Subcutaneous abdominal adipose tissue (tissue), 5 donors: ENCODE data around the gene TMEM117.
"Not testable (repeated sequence)": the region's sequence is repeated elsewhere in the genome, so short reads cannot be mapped to it uniquely, and the experiment has no call there.

Source experiments
- H3K27ac ChIP-seq: one replicate; pipeline ENCODE4 v1.7.0; 2013; ENCODE audit warnings: low read depth, mild to moderate bottlenecking, inconsistent platforms, low read length, moderate library complexity
- H3K27me3 ChIP-seq, 5 donors: one replicate each; pipeline ENCODE4 v1.7.0; 2013; ENCODE audit warnings: low read length in 5 of 5, inconsistent platforms in 1 of 5; ENCODE audit not compliant: control insufficient read depth in 5 of 5, insufficient read depth in 4 of 5
- H3K36me3 ChIP-seq, 5 donors: one replicate each; pipeline ENCODE4 v1.7.0; 2013; ENCODE audit warnings: low read length in 5 of 5; ENCODE audit not compliant: control insufficient read depth in 5 of 5, insufficient read depth in 5 of 5
- H3K4me1 ChIP-seq, 5 donors: one replicate each; pipeline ENCODE4 v1.7.0; 2013; ENCODE audit warnings: low read length in 5 of 5, mild to moderate bottlenecking in 3 of 5, moderate library complexity in 1 of 5; ENCODE audit not compliant: control insufficient read depth in 5 of 5, insufficient read depth in 5 of 5
- H3K4me3 ChIP-seq, 5 donors: one replicate each; pipeline ENCODE4 v1.7.0; 2013; ENCODE audit warnings: low read length in 5 of 5, low read depth in 1 of 5
- H3K9ac ChIP-seq, 5 donors: one replicate each; pipeline ENCODE4 v1.7.0; 2013; ENCODE audit warnings: low read length in 5 of 5, mild to moderate bottlenecking in 4 of 5, moderate library complexity in 3 of 5
- H3K9me3 ChIP-seq, 5 donors: one replicate each; pipeline ENCODE4 v1.7.0; 2013; ENCODE audit warnings: low read length in 5 of 5; ENCODE audit not compliant: control insufficient read depth in 5 of 5
- donor health status: healthy.
- donor health status: healthy.
- donor health status: healthy.
- donor health status: healthy.
- donor health status: healthy.

The TMEM117 gene

DNA sequence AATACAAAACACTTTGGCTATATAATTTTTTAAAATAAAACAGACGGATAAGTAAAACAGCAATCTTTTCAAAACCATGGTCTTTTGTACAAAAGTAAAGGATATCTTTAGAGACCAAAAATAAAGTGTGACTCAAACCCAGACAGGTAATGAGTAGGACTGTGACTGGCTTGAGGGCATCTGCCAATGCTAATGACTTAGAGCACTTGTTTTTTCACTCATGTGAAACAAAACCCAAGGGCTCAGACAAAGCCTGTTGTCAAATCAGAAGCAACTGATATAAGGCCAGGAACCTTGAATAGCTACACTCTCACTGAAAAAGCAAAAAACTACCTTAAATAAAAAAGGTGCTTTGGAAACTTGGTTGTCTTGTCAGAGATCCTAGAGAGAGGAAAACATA lies 357.4 kb downstream of the TMEM117 start:
- Histone ChIP-seq H3K9ac (no peak overlapping the region), H3K4me1 (no peaks in the 10 kb centered on the region), H3K36me3 (no peaks in the 10 kb centered on the region), H3K9me3 (no peaks in the 10 kb centered on the region), H3K27ac (no peak overlapping the region), H3K27me3 (no peaks in the 10 kb centered on the region), H3K4me3 (no peak overlapping the region)

DNA sequence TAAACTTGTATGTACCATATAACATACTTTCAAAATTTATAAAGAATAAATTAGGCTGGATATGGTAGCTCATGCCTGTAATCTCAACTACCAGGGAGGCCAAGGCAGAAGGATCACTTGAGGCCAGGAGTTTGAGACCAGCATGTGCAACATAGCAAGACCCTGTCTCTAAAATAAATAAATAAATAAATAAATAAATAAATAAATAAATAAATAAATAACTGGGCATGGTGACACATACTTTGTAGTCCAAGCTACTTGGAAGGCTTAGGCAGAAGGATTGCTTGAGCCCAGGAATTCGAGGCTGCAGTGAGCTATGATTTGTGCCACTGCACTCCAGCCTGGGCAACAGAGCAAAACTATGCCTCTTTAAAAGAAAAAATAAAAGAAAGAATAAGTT lies 359.8 kb downstream of the TMEM117 start:
- not testable (repeated sequence) for H3K27me3 ChIP-seq, H3K4me3 ChIP-seq, H3K36me3 ChIP-seq, H3K9me3 ChIP-seq, H3K4me1 ChIP-seq, H3K9ac ChIP-seq, H3K27ac ChIP-seq

DNA sequence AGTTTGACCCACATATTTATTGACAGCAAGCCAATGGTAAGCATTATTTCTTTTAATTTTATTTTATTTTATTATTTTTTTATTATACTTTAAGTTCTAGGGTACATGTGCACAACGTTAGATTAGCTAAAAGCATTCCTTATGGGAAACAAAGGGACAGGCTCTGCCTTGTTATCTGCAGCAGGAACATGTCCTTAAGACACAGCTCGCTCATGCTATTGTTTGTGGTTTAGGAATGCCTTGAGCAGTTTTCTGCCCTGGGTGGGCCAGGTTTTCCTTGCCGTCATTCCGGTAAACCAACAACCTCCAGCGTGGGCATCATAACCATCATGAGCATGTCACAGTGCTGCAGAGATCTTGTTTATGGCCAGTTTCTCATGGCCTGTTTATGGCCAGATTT lies 370.2 kb downstream of the TMEM117 start:
- H3K9me3 ChIP-seq: peaks cover 0 to 4% (median 0%) of the 10 kb centered on the region in 5 donors
- H3K4me1 ChIP-seq: no peaks in the 10 kb centered on the region
- H3K9ac ChIP-seq: no peak overlapping the region
- H3K27me3 ChIP-seq: no peaks in the 10 kb centered on the region
- no peak overlapping the region for H3K4me3 ChIP-seq
- no peak overlapping the region for H3K27ac ChIP-seq
- no peaks in the 10 kb centered on the region for H3K36me3 ChIP-seq

DNA sequence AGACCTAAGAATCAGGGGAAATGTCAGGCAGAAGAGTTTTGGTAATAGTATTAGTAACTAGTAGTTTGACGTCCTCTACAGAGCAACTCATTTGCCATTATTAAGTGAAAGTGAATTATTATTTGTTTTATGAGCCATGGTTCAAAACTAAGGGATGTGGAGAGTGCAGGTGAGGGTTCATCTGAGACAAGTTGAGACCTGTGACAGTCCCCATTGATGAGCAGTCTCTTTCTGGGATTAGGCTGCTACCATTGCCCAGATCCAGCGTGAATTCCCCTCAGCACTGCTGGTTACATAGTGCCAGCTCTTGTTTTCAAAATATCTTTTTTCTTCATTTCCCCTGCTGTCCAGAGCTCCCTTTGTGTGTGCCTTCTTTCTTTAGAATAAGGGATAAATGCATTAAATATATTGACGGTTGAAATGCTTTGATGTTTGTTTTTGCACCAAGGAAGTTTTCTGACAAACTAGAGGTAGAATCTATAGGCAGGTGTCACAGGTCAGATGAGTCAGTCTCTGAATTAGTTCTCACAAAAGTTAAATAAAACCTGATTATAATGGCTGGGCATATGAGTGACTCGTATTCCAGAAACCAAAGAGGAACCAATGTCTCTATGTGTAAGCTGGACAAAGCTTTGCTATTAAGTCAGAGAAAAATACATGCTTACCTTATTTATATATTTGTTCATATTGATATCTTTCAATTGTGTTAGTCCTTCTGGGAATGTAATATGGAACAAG lies 381.4 kb downstream of the TMEM117 start:
- H3K4me1 ChIP-seq: no peaks in the 10 kb centered on the region

GRCh38 chr12:44223736-44224135 lies 387.9 kb downstream of the TMEM117 start:
- H3K9me3 ChIP-seq: no peaks in the 10 kb centered on the region
- H3K27me3 ChIP-seq: no peaks in the 10 kb centered on the region
- H3K27ac ChIP-seq: no peak overlapping the region
- no peaks in the 10 kb centered on the region for H3K4me1 ChIP-seq
- no peak overlapping the region for H3K4me3 ChIP-seq
- H3K36me3 ChIP-seq: no peaks in the 10 kb centered on the region
- H3K9ac ChIP-seq: no peak overlapping the region

More for the DNA sequence above, 381.4 kb downstream of the TMEM117 start:
- no peaks in the 10 kb centered on the region for H3K27me3 ChIP-seq
- H3K4me3 ChIP-seq: no peak overlapping the region
- peaks cover 0 to under 1% (median 0%) of the 10 kb centered on the region in 5 donors for H3K36me3 ChIP-seq
- peaks cover 0 to 3% (median 0%) of the 10 kb centered on the region in 5 donors for H3K9me3 ChIP-seq
- H3K27ac ChIP-seq: no peak overlapping the region
- H3K9ac ChIP-seq: no peak overlapping the region

GRCh38 chr12:44224399-44225148 lies 388.7 kb downstream of the TMEM117 start:
- H3K4me3 ChIP-seq: no peak overlapping the region
- no peaks in the 10 kb centered on the region for H3K36me3 ChIP-seq
- no peaks in the 10 kb centered on the region for H3K27me3 ChIP-seq
- H3K9me3 ChIP-seq: no peaks in the 10 kb centered on the region
- H3K27ac ChIP-seq: no peak overlapping the region
- no peak overlapping the region for H3K9ac ChIP-seq
- no peaks in the 10 kb centered on the region for H3K4me1 ChIP-seq

GRCh38 chr12:44225149-44225510 lies 389.2 kb downstream of the TMEM117 start:
- Histone ChIP-seq H3K4me3 (no peak overlapping the region), H3K27ac (no peak overlapping the region), H3K9me3 (no peaks in the 10 kb centered on the region), H3K9ac (no peak overlapping the region), H3K27me3 (no peaks in the 10 kb centered on the region), H3K4me1 (no peaks in the 10 kb centered on the region), H3K36me3 (no peaks in the 10 kb centered on the region)

- H3K36me3 ChIP-seq: no peaks in the 10 kb centered on the region
- no peak overlapping the region for H3K4me3 ChIP-seq
- no peaks in the 10 kb centered on the region for H3K27me3 ChIP-seq
- H3K27ac ChIP-seq: no peak overlapping the region
- no peaks in the 10 kb centered on the region for H3K4me1 ChIP-seq
- no peaks in the 10 kb centered on the region for H3K9me3 ChIP-seq
- H3K9ac ChIP-seq: no peak overlapping the region
Observed at GRCh38 chr12:44227616-44228015, 391.7 kb downstream of the TMEM117 start.

DNA sequence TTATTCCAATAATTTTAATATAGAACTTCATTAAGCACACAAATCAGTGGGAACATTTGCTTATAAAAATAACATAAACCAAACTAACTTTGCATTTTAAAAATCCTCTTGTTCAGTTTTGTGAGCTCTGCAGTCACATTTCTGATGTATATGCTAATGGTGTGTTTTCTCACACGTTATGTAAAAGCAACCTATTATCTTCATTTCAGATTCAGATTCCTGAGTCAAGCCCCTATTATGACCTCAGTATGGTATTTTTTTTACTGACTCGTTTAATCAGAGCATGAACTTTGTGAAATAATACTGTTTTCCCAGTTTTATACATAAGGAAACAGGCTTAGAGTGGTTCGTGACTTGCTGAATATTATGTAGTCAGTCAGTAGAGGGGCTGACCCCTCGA lies 394.0 kb downstream of the TMEM117 start:
- no peaks in the 10 kb centered on the region for H3K9me3 ChIP-seq
- no peak overlapping the region for H3K27ac ChIP-seq
- H3K9ac ChIP-seq: no peak overlapping the region
- no peaks in the 10 kb centered on the region for H3K27me3 ChIP-seq
- no peak overlapping the region for H3K4me3 ChIP-seq
- H3K36me3 ChIP-seq: no peaks in the 10 kb centered on the region
- no peaks in the 10 kb centered on the region for H3K4me1 ChIP-seq

- Histone ChIP-seq H3K27ac (no peak overlapping the region), H3K9me3 (no peaks in the 10 kb centered on the region)
Observed at GRCh38 chr12:44235674-44236073, 399.8 kb downstream of the TMEM117 start.

More at GRCh38 chr12:44235674-44236073, 399.8 kb downstream of the TMEM117 start:
- Histone ChIP-seq H3K4me1 (no peaks in the 10 kb centered on the region), H3K36me3 (no peaks in the 10 kb centered on the region), H3K9ac (no peak overlapping the region), H3K4me3 (no peak overlapping the region), H3K27me3 (no peaks in the 10 kb centered on the region)
